GM18520 (cell line): Measurements from ENCODE around the gene COL27A1.

Experiments
- ATAC-seq: cut with Tn5 transposase; IDR thresholded peaks from one replicate; pipeline ENCODE4 v1.9.1; 2021; ENCODE audit not compliant: unreplicated experiment

Gene COL27A1

DNA sequence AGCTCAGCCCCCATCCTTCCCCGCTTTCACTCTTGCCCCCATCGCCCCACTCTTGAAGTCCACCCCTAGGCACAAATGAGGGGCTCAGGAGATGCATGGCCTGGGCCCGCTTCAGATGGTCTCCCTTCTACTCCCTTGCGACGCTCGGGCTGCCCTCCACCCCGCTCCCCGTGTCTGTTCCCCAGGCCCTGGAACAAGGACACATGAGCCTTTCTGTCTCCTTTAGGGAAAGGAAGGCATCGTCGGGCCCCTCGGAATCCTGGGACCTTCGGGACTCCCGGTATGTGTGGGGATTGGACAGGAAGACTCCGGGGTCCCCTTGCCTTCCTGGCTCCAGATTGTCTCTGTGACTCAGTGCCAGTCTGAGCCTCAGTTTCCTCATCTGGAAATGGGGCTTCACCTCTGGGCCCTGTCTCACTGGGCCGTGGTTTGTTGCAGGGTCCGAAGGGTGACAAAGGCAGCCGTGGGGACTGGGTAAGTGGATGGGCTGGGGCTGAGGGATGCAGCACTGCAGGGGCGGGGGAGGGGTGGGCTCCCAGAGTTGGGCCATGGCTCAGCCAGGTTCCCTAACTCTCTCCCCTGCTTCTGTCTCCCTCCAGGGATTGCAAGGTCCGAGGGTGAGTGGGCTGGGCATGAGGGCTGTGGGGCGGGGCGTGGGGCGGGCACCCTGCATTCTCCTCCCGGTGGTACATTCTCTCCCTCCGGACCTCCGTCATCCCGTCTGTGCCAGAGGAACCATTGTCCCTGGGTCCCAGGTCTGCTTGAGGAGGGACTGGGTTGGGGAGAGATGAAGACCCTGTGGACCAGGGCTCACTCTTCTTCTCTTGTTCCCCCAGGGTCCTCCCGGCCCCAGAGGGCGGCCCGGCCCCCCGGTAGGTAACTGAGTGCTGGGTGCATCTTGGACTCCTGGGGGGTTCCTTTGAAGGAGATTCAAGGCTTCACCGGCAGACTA, 145.8 kb downstream of the COL27A1 start:
- ATAC-seq = no peak

DNA sequence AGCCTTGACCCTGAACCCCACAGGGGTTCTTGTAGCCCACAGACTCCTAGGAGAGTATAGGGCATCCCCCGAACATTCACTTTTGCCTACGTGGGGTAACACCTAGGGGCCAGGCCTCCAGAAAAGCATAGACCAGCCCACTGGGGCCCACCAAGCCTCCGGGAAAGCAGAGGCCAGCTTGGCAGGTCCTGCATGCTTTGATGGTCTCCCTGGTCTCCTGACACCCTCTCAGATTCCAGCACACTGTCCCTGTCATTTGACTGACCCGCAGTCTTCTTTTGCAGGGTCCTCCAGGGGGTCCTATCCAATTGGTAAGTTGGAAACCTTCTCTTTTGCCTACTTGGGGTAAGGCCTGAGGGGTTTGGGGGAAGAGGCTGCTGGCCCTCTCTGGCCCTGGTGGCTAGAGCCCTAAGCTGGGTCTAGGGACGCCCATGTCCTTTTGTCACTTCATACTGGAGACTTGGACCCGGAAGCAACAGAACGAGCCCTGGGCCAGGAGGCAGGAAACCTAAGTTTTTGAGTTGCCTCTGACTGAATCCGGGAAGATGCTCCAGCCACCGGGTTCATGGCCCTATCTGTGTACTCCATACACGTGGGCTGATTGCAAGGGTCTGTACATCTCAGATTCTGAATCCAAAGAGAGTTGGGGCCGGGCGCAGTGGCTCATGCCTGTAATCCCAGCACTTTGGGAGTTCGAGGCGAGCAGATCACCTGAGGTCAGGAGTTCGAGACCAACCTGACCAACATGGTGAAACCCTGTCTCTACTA, 146.6 kb downstream of the COL27A1 start:
- ATAC-seq = no peak

DNA sequence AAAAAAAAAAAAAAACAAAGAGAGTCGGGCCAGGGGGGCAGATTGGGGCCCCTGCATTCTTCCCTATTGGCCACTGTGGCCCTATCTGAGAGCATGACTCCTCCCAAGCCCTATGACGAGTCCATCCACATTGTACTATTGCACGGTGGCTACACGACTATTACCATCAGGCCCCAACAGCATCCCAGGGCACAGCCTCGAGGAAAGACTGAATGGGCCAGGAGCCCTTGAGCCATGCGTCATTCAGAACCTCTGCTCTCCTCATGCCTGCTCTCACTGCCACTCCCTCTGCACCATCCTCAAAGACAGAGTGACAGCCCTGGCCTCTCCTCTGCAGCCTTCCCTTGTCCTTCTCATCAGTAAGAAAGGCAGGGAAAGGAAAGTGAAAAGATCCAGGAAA, 147.4 kb downstream of the COL27A1 start:
- no peak for ATAC-seq

DNA sequence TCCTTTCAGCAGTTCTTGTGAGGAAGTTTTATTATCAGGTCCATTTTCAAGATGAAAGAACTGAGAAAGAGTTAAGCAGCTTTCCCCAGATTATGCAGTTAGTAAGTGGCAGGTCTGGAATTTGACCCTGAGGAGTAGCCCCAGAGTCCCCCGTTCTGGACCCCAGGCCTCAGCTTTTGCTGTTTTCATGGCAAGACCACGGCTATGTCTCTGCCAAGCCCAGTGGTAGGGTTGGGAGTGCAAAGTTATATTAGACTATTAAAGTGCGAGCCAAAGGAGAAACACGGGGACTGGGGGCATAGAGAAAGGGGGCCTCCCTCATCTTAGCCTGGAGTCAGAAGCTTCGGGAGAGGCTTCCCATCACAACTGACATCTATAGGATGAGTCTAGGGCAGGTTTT, 148.2 kb downstream of the COL27A1 start:
- ATAC-seq = no peak

DNA sequence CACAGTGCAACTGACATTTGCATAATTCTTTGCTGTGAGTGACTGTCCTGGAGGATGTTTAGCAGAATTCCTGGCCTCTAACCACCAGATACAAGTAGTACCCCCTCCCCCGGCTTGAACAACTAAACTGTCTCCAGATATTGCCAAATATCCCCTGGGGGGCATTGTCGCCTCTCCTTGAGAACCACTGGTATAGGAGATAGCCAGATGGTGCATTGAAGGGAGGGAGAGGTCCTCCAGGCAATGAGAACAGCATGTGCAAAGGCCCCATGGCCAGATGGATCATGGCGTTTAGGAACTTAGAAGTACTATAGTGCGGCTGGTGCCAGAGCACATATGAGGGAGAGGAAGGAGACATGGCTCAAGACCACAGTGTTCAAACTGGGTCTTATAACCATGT, 148.6 kb downstream of the COL27A1 start:
- ATAC-seq = no peak

DNA sequence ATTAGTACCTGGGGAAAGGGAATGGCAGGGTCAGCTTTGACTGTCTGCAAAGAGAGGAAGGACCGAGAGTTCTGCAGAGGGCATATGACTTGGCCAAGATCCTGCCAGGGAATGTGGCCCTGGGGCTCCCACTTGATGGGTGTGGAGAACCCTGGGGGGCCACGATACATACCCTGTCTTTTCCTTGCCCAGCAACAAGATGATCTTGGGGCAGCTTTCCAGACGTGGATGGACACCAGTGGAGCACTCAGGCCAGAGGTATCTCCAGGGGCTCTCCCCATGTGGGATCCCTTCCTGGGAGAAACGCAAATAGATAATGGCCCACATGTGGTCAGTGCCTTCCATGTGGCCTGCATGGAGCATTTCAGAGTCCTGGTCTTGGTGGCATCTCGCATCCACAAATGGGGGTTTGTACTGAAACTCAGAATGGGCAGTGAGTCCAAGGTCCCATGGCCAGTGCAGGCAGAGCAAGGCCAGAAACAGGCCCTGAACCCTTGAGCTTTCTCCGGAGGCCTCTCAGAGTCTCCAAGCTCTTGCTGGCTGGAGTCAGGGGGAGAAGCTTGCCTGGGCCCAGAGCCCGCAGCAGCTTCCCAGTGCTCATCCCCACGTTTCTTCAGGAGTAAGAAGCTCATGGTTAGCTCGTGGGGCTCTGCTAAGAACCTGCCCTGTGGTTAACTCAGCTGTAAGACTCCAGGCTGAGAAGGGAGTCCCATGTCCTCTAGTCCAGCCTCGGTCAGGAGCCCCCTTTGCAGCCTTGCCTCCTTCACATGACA, 149.3 kb downstream of the COL27A1 start:
- ATAC-seq = no peak

DNA sequence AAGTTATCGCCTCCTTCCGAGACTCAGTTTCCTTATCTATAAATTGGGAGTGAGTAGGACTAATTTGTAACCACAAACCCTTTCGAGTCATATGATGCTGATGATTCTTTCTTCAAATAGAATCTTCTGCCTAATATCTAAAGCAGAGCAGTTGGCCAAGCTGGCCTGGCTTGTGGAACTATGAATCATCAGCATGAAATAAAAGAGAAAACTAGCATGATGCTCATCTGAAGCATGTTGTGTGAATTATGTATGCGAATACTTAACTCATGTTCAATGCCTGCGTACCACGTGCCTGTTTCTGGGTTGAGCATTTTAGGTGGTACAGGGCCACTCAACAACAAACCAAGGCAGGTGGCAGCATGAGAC, 152.5 kb downstream of the COL27A1 start:
- no peak for ATAC-seq

DNA sequence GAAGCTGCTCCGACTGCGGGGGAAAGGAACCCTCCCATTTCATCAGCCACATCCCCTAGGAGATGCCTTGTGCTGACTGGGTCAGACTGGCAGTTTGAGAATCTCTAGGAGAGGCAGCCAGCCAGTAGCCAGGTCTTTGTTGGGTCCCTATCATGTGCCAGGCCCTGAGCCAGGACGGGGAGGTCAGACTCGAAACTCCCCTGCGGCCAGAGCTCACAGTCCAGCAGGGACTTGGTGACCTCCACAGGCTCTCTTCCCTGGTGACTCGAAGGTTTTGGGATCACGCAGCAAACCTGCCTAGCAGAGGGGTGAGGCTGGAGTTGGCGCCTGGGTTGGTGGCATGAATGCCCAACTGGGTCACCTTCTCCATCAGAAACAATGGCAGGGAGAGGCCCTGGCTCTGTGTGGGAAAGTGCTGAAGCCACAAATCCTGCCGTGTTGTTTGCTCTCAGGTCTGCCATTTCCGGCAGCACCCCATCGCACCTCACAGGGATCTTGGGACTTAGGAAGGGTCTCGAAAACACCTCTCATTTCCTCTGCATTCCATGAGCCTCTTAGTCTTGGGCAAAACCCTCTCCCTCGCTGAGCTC, 153.1 kb downstream of the COL27A1 start:
- no peak for ATAC-seq

DNA sequence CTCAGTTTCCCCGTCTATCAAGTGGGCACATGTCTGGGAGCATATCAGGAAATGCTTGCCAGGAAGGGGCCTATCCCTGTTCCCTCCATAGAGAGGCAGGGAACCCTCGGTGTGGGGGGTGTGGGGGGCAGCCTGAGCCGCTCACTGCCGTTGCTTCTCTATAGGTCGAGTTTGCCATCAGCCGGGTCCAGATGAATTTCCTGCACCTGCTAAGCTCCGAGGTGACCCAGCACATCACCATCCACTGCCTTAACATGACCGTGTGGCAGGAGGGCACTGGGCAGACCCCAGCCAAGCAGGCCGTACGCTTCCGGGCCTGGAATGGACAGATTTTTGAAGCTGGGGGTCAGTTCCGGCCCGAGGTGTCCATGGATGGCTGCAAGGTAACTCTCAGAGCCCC, 153.8 kb downstream of the COL27A1 start:
- ATAC-seq = no peak

DNA sequence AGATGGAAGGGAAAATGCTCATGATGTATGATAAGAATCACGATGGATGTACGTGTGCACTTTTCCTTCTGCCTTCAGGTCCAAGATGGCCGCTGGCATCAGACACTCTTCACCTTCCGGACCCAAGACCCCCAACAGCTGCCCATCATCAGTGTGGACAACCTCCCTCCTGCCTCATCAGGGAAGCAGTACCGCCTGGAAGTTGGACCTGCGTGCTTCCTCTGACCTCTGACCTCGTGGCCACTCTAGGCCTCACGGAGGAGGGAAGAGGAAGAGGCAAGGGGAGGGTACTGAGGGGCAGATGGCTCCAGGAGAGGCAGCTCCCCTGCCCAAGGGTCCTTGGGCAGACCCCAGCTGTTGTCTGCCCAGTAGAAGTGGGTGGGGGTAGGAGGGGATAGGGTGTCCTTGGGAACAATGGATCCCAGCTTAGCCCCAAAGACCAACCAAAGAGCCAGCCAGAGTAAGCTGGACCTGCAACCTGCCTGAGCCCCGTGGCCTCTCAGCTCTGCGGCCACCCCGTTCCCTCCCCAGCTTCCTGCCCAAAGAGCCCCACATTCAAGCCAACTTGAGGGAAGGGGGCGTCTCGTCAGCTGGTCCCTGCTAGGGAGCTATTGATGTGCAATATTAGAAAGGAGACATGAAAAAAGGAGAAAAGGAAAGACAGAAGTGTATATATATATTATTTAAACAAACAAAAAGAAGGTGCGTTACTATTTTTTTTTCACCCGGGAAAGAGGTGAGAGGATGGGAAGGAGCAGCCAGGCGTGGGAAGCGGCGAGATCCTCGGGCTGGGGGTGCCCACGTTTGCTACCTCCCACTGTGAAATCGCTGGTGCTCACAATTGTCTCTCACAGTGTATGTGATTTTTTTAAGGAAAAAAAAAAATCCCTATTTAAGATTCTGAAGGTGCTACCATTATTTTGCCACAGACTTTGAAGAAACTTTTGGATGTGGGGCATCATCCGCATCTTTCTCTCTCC, 155.4 kb downstream of the COL27A1 start:
- ATAC-seq = no peak

DNA sequence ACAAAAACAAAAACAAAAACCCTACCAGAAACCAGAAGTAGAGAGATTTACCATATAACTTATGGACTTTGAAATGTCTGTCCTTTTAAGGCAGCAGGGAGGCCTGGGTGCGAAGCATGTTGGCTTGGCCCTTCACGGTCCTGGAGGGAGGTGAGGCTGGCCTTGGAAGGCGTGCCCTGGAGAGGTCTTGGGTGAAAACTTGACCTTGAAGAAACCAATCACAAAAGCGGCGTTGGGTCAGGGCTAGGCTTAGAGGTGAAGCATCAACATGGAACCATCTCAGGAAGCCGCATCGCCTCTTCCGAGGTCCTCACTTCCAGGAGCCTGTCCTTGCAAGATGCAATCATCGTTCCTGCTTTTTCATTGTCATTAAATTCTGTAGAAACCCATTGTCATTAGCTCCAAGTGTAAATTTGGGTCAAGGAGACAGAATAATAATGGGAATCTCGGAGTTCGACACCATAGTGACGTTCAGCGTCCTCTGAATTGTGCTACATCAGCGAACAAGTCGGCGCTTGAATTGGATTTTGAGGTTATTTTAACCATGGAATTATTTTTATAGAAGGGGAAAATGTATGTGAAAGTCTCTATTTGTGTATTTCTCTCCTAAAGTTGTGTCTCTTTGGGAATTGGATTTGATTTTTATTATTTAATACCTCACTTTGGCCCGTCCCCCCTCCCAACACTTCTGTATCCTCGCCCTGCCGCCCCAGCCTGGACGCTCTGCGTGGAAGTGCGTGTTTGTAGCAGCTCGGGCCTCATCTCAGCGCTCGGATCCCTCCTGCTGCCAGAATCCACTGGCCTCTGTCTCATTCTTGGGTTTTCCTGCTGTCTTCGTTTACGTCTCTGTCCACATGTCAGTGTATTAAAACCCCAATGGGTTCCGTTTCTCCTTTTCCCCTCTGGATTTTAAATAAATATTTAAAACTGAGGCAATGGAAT, 156.5 kb downstream of the COL27A1 start:
- ATAC-seq = no peak

DNA sequence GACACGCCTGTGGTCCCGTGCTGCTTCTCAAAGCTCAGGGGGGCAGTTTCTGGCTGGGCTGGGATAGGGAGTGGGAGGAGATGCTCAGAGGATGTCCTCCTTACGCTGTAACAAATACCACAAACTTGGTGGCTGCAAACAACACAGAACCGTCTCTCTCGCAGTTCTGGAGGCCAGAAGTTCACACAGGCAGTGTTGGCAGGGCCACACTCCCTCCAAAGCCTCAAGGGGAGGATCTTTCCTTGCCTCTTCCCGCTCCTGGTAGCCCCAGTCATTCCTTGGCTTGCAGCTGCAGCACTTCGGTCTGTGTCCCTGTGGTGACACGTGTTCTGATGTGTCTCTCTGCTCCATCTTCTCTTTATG, 157.2 kb downstream of the COL27A1 start:
- ATAC-seq = no peak

DNA sequence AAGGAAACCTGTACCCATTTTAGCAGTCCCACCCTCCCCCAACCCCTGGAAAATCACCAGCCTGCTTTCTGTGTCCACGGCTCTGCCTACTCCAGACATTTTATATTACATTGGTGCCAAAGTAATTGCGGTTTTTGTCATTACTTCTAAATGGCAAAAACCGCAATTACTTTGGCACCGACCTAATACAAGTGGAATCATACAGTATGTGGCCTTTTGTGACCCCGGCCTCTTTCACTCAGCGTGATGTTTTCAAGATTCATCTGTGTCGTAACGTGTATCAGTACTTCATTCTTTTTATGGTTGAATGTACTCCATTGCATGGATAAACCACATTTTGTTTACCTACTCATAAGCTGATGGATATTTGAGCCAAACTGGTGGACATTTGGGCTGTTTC, 157.8 kb downstream of the COL27A1 start:
- ATAC-seq = no peak

DNA sequence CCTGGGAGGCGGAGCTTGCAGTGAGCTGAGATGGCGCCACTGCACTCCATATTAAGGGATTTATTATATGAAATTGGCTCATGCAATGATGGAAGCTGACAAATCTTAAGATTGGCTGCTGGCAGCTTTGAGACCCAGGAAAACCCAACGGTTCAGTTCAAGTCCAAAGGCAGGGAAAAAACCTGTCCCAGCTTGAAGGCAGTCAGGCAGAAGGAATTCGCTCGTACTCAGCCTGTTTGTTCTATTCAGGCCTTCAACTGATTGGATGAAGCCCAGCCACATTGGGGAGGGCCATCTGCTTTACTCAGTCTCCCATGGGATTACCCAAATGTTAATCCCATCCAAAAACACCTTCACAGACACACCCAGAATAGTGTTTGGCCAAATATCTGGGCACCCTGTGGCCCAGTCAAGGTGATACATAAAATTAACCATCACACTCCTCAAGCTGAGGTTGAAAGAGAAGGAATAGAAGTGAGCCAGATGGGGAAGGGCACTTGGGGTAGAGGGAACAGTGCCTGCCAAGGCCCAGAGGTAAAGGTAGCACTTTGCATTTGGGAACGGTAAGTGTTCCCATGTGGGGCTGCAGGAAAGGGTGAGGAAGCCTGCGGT, 159.0 kb downstream of the COL27A1 start:
- no peak for ATAC-seq

DNA sequence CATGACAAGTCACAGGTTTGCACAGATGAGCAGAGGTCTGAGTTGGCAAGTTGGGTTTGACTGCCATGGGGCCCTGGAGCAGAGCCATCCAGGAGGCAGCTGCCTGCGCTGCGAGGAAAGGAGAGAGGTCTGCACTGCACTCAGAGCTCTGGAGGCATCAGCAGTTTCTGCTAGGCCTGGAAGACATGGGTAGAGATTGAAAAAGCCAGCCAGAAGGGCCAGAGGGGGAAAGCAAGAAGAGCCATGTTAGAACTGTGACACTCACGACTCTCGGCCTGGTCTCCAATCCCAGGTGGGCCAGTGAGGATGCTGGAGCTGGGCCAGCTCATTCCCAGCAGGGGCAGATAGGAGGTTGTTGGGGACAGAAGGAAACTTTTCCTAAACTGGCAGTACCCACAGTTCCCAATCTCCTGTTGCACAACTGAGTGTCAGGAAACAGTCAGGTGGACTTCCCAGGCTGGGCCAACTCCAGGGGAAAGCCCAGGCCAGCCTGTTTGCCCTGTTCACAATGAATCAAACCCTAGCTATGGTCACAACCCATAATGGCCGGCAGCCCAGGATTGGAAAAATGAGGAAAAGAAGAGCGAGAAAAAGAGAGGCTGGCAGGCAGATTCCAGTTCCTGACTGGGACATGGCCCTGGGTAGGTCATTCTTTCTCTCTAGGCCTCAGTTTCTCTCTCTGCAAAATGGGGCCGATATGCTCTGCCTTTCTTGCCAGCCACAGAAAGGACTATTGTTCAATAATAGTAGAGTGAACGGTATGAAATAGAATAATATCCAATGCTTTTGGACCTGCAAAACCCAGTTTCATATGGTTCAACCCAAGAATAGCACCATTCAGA, 159.8 kb downstream of the COL27A1 start:
- no peak for ATAC-seq

DNA sequence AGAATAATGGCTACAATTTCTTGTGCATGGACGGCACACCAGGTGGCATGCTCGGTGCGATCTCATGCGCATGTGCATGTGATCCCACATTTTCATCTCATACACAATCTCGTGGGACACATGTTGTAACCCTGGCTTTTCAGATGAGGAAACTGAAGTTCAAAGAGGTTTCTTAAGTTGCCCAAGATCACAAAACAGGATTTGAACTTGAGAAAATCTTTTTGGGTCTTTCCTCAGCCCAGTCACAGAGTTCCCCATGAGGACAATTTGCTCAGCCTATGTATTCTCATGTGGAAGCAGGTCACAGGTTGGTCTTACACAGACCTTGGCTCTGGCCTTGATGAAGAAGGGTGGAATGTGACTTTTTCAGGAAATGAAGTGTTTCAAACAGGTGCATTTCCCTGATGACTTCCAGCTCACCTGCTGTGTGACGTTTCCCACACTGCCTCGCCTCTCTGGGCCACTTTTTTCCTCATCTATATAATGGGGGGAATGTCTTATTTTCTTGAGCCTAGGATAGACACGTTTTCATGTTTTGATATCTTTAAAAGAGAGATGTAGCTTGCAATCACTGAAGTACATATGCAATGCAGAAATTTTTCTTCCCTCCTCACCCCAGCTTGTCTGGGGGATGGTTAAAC, 160.5 kb downstream of the COL27A1 start:
- ATAC-seq = no peak

DNA sequence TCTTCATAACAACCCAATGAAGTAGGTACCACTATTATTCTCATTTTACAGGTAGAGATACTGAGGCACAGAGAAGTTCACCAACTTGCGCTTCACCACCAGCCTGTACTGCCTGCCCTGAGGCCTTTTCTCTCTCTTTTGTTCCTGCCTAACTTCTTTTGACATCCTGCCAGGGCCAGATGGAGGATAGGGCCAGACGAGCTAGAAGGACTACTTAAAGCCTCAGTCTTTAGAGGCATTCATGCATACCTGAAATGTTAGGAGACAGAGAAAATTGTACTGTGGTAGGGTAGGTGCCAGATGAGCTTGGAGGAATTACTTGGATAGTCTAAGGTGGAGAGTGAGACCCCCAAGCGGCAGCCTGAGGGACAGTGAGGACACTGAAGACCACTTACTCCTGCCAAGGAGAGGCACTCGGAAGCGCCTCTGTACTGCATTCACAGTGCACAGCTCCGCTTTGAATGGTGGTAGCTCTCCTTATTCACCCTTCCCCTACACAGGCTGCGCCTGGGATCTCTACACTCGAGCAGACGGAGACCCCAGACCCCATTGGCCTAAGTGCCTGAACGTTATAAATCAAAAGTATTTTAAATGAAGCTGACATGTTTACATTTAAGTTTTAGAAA, 161.4 kb downstream of the COL27A1 start:
- ATAC-seq = no peak
